Sigmoid colon (tissue), 4 donors: ENCODE results near the gene CDK2.

Source experiments
- CTCF ChIP-seq, 4 experiments: fragments of 450-650 bp in 3 of 4; fragments of 200-600 bp in 1 of 4; IDR thresholded peaks; one replicate each; pipeline ENCODE4 v1.5.1; 2016 to 2019; ENCODE audit warnings: antibody characterized with exemption in 4 of 4, mild to moderate bottlenecking in 3 of 4, moderate library complexity in 2 of 4
- EP300 ChIP-seq, 4 donors: sonication (generic); formaldehyde crosslinking; IDR thresholded peaks; one replicate each; pipeline ENCODE4 v1.6.1; 2017; ENCODE audit warnings: antibody characterized with exemption in 4 of 4
- POLR2A ChIP-seq, 2 donors: fragments of 450-650 bp; IDR thresholded peaks; one replicate each; pipeline ENCODE4 v1.6.1; 2016; ENCODE audit warnings: antibody characterized with exemption in 2 of 2, mild to moderate bottlenecking in 2 of 2, moderate library complexity in 2 of 2

- TF ChIP-seq CTCF (IDR thresholded peaks at IDR 0.05), result no peak
- no peak for TF ChIP-seq POLR2A (IDR thresholded peaks at IDR 0.05)
- TF ChIP-seq EP300 (IDR thresholded peaks at IDR 0.05), result no peak
Measured at GRCh38 chr12:55955800-55956508, 10.7 kb upstream of the CDK2 start.
